ENCODE data around the gene B3GNT9. TPM values are rescaled to one million over a fixed set of nuclear protein-coding genes. Genes with fewer than 3 reads are reported as not detected.

The B3GNT9 gene
- total RNA-seq, 2 donors from 2014 or later: 7.2 to 11.0 TPM

- no peaks in the 10 kb centered on the region for H3K4me1 ChIP-seq (ENCODE audit: control insufficient read depth, insufficient read depth, low read length)
- H3K27ac Mint-ChIP-seq: no peak overlapping the region
- H3K9me3 Mint-ChIP-seq: peaks cover 2% of the 10 kb centered on the region
- no peak overlapping the region for H3K27ac ChIP-seq (ENCODE audit: low read depth, low read length)
- H3K27me3 ChIP-seq (ENCODE audit: control insufficient read depth, insufficient read depth, low read length, poor library complexity, severe bottlenecking): peaks cover 100% of the 10 kb centered on the region
- H3K4me3 Mint-ChIP-seq: no peak overlapping the region
- 59 to 63% methylated on average over 2 to 7 of the region's 7 CpGs for WGBS, 2 experiments (ENCODE audit: insufficient coverage in 1 of 2, insufficient read length in 1 of 2)
- no peak overlapping the region for H3K4me3 ChIP-seq (ENCODE audit: low read length)
- peaks cover 2% of the 10 kb centered on the region for H3K4me1 Mint-ChIP-seq
- H3K36me3 ChIP-seq (ENCODE audit: control insufficient read depth, insufficient read depth, low read length): no peaks in the 10 kb centered on the region
- peaks cover 97% of the 10 kb centered on the region for H3K27me3 Mint-ChIP-seq (ENCODE audit: insufficient read depth)
- DNase-seq: no peak
- H3K36me3 Mint-ChIP-seq (ENCODE audit: low read depth): no peaks in the 10 kb centered on the region
- no peak overlapping the region for H3K9ac ChIP-seq (ENCODE audit: extremely low read depth, low read length, poor library complexity, severe bottlenecking)
- H3K9me3 ChIP-seq (ENCODE audit: control insufficient read depth, low read length): no peaks in the 10 kb centered on the region
- no peak for TF ChIP-seq CTCF (conservative IDR thresholded peaks at IDR 0.05)
These were observed 6.4 kb upstream of the B3GNT9 start for GRCh38 chr16:67157106-67157748.

- H3K9me3 Mint-ChIP-seq: peaks cover 2% of the 10 kb centered on the region
- peaks cover 97% of the 10 kb centered on the region for H3K27me3 Mint-ChIP-seq (ENCODE audit: insufficient read depth)
- H3K27ac ChIP-seq (ENCODE audit: low read depth, low read length): no peak overlapping the region
- H3K4me1 ChIP-seq (ENCODE audit: control insufficient read depth, insufficient read depth, low read length): no peaks in the 10 kb centered on the region
- H3K4me3 Mint-ChIP-seq: no peak overlapping the region
- WGBS, 2 experiments (ENCODE audit: insufficient coverage in 1 of 2, insufficient read length in 1 of 2): 57 to 59% methylated on average over 10 to 15 of the region's 15 CpGs
- TF ChIP-seq CTCF (conservative IDR thresholded peaks at IDR 0.05): no peak
- no peak overlapping the region for H3K27ac Mint-ChIP-seq
- H3K36me3 ChIP-seq (ENCODE audit: control insufficient read depth, insufficient read depth, low read length): no peaks in the 10 kb centered on the region
- peaks cover 3% of the 10 kb centered on the region for H3K4me1 Mint-ChIP-seq
- no peaks in the 10 kb centered on the region for H3K9me3 ChIP-seq (ENCODE audit: control insufficient read depth, low read length)
- peaks cover 100% of the 10 kb centered on the region for H3K27me3 ChIP-seq (ENCODE audit: control insufficient read depth, insufficient read depth, low read length, poor library complexity, severe bottlenecking)
- no peaks in the 10 kb centered on the region for H3K36me3 Mint-ChIP-seq (ENCODE audit: low read depth)
- peak; percentile 46 for DNase-seq
- H3K4me3 ChIP-seq (ENCODE audit: low read length): no peak overlapping the region
- no peak overlapping the region for H3K9ac ChIP-seq (ENCODE audit: extremely low read depth, low read length, poor library complexity, severe bottlenecking)
These were observed 5.5 kb upstream of the B3GNT9 start for GRCh38 chr16:67156143-67156844.

GRCh38 chr16:67155295-67156142, 4.7 kb upstream of the B3GNT9 start:
- peaks cover 100% of the 10 kb centered on the region for H3K27me3 ChIP-seq (ENCODE audit: control insufficient read depth, insufficient read depth, low read length, poor library complexity, severe bottlenecking)
- 7 to 9% methylated on average over 26 to 74 of the region's 74 CpGs for WGBS, 2 experiments (ENCODE audit: insufficient coverage in 1 of 2, insufficient read length in 1 of 2)
- H3K27me3 Mint-ChIP-seq (ENCODE audit: insufficient read depth): peaks cover 93% of the 10 kb centered on the region
- TF ChIP-seq CTCF (conservative IDR thresholded peaks at IDR 0.05): peak; percentile 98
- no peak overlapping the region for H3K4me3 ChIP-seq (ENCODE audit: low read length)
- peaks cover 6% of the 10 kb centered on the region for H3K4me1 Mint-ChIP-seq
- peak overlapping the region; percentile 43 for H3K4me3 Mint-ChIP-seq
- no peaks in the 10 kb centered on the region for H3K36me3 Mint-ChIP-seq (ENCODE audit: low read depth)
- H3K27ac ChIP-seq (ENCODE audit: low read depth, low read length): no peak overlapping the region
- no peaks in the 10 kb centered on the region for H3K9me3 ChIP-seq (ENCODE audit: control insufficient read depth, low read length)
- no peaks in the 10 kb centered on the region for H3K9me3 Mint-ChIP-seq
- no peak overlapping the region for H3K9ac ChIP-seq (ENCODE audit: extremely low read depth, low read length, poor library complexity, severe bottlenecking)
- peak; percentile 93 for DNase-seq
- H3K27ac Mint-ChIP-seq: no peak overlapping the region
- no peaks in the 10 kb centered on the region for H3K4me1 ChIP-seq (ENCODE audit: control insufficient read depth, insufficient read depth, low read length)
- H3K36me3 ChIP-seq (ENCODE audit: control insufficient read depth, insufficient read depth, low read length): no peaks in the 10 kb centered on the region
